HEK293T (cell line): Measurements from ENCODE around the gene FNDC3A.

Source experiments
- ARNT ChIP-seq: fragments of 450-650 bp; IDR thresholded peaks from 2 replicates; pipeline ENCODE4 v1.6.1; 2017; ENCODE audit warnings: mild to moderate bottlenecking
- BHLHE40 ChIP-seq: fragments of 450-650 bp; IDR thresholded peaks from 2 replicates; pipeline ENCODE4 v1.6.1; 2016; ENCODE audit warnings: mild to moderate bottlenecking, moderate library complexity, borderline replicate concordance
- CTBP1 ChIP-seq: fragments of 450-650 bp; IDR thresholded peaks from 2 replicates; pipeline ENCODE4 v1.6.1; 2016; ENCODE audit warnings: borderline replicate concordance
- ELF4 ChIP-seq: fragments of 450-650 bp; IDR thresholded peaks from 2 replicates; pipeline ENCODE4 v1.6.1; 2017; ENCODE audit warnings: antibody characterized with exemption
- FOXA1 ChIP-seq: fragments of 450-650 bp; IDR thresholded peaks from 2 replicates; pipeline ENCODE4 v1.6.1; 2016; ENCODE audit warnings: mild to moderate bottlenecking
- FOXK2 ChIP-seq: fragments of 450-650 bp; IDR thresholded peaks from 2 replicates; pipeline ENCODE4 v1.6.1; 2016; ENCODE audit warnings: mild to moderate bottlenecking
- SP1 ChIP-seq: fragments of 450-650 bp; IDR thresholded peaks from 2 replicates; pipeline ENCODE4 v1.6.1; 2017
- TARDBP ChIP-seq: fragments of 450-650 bp; IDR thresholded peaks from 2 replicates; pipeline ENCODE4 v1.6.1; 2016

- TF ChIP-seq FOXK2 (no peak), TARDBP (no peak), CTBP1 (no peak), SP1 (no peak), ELF4 (no peak), BHLHE40 (no peak), FOXA1 (no peak), ARNT (no peak)
Measured at GRCh38 chr13:49140910-49141611, 165.3 kb downstream of the FNDC3A start.
